Measurements from ENCODE around the gene GRPEL1.

GRCh38 chr4:7016512-7016911 lies 51.4 kb downstream of the GRPEL1 start:
- no peak for TF ChIP-seq SIN3A (IDR thresholded peaks at IDR 0.05; ENCODE audit: borderline replicate concordance, insufficient read depth, low read length)
- no peak for TF ChIP-seq TAF1 (IDR thresholded peaks at IDR 0.05; ENCODE audit: borderline replicate concordance, insufficient read depth, low read length)
- no peak for TF ChIP-seq REST (IDR thresholded peaks at IDR 0.05; ENCODE audit: insufficient read depth in 1 of 2, low read depth in 2 of 2, low read length in 2 of 2)
- TF ChIP-seq POLR2AphosphoS5 (IDR thresholded peaks at IDR 0.05; ENCODE audit: low read depth, low read length): no peak
- TF ChIP-seq FOXP2 (optimal IDR thresholded peaks at IDR 0.05; ENCODE audit: borderline replicate concordance, extremely low read depth, extremely low read length, insufficient read depth): no peak
